Measurements from ENCODE around the gene NLRP14.

DNA sequence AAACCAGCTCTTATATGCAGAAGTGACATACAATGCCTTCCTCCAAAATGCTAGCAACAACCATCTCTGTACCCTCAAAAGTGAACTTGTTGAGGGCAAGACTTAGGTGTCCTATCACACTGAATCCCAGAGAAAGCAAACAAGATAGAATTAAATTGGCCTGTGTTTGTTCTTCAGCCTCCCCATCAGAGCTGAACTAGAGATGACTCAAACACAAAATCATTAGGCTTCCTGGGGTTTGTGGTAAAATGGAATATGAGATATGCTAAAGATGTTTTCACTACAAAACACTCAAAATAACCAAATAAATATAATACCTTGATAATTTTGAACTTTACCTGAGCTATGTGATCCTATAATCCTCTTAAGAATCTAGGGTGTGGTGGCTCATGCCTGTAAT lies 31.8 kb upstream of the NLRP14 start:
- TF ChIP-seq EZH2 (IDR thresholded peaks at IDR 0.05; ENCODE audit: insufficient read depth, poor library complexity, severe bottlenecking) (no peak), EZH2phosphoT487 (IDR thresholded peaks at IDR 0.05; ENCODE audit: insufficient read depth, low read depth) (no peak)
